Measurements from ENCODE around the gene HHEX. TPM values are rescaled to one million over a fixed set of nuclear protein-coding genes. Genes with fewer than 3 reads are reported as not detected.
"Not testable (repeated sequence)": the region's sequence is repeated elsewhere in the genome, so short reads cannot be mapped to it uniquely, and the experiment has no call there.

The HHEX gene
- total and polyA plus RNA-seq, 3 donors from 2014 or later, result 2.6 to 5.6 (median 4.0) TPM

- intact Hi-C loops (cut with DNase I; ENCODE audit: low total_unique reads), result no loop called here
- H3K9me3 ChIP-seq, result no peaks in the 10 kb centered on the region
- no peak overlapping the region for H3K4me3 ChIP-seq
- no peaks in the 10 kb centered on the region for H3K4me1 ChIP-seq
- 91 to 96% methylated on average over 3 of the region's 3 CpGs for WGBS, 2 donors
- no peaks in the 10 kb centered on the region for H3K36me3 ChIP-seq (ENCODE audit: low read depth, missing control alignments)
- no peak for DNase-seq
- H3K27ac ChIP-seq, result no peak overlapping the region
- no peak for TF ChIP-seq POLR2A (IDR thresholded peaks at IDR 0.05)
- TF ChIP-seq, protein P1, sequence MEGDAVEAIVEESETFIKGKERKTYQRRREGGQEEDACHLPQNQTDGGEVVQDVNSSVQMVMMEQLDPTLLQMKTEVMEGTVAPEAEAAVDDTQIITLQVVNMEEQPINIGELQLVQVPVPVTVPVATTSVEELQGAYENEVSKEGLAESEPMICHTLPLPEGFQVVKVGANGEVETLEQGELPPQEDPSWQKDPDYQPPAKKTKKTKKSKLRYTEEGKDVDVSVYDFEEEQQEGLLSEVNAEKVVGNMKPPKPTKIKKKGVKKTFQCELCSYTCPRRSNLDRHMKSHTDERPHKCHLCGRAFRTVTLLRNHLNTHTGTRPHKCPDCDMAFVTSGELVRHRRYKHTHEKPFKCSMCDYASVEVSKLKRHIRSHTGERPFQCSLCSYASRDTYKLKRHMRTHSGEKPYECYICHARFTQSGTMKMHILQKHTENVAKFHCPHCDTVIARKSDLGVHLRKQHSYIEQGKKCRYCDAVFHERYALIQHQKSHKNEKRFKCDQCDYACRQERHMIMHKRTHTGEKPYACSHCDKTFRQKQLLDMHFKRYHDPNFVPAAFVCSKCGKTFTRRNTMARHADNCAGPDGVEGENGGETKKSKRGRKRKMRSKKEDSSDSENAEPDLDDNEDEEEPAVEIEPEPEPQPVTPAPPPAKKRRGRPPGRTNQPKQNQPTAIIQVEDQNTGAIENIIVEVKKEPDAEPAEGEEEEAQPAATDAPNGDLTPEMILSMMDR (IDR thresholded peaks at IDR 0.05), result no peak
- no peaks in the 10 kb centered on the region for H3K27me3 ChIP-seq
Measured at GRCh38 chr10:92740762-92741161, 51.0 kb downstream of the HHEX start.

DNA sequence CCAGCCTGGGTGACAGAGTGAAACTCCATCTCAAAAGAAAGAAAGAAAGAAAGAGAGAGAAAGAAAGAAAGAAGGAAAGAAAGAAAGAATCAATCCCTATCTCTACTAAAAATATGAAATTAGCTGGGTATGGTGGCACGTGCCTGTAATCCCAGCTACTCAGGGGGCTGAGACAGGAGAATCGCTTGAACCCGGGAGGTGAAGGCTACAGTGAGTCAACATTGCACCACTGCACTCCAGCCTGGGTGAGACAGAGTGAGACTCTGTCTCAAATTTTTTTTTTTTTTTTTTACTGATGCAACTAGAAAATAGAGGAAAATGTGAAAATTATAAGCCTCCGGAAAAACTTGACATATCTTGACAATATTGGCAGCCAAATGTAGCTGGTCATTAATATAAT, 52.0 kb downstream of the HHEX start:
- H3K27ac ChIP-seq; H3K4me1 ChIP-seq; H3K36me3 ChIP-seq (ENCODE audit: low read depth, missing control alignments); H3K9me3 ChIP-seq; intact Hi-C loops (cut with DNase I; ENCODE audit: low total_unique reads); H3K27me3 ChIP-seq; DNase-seq; H3K4me3 ChIP-seq: not testable (repeated sequence)
- WGBS, 2 donors, result 93 to 98% methylated on average over 4 of the region's 4 CpGs

DNA sequence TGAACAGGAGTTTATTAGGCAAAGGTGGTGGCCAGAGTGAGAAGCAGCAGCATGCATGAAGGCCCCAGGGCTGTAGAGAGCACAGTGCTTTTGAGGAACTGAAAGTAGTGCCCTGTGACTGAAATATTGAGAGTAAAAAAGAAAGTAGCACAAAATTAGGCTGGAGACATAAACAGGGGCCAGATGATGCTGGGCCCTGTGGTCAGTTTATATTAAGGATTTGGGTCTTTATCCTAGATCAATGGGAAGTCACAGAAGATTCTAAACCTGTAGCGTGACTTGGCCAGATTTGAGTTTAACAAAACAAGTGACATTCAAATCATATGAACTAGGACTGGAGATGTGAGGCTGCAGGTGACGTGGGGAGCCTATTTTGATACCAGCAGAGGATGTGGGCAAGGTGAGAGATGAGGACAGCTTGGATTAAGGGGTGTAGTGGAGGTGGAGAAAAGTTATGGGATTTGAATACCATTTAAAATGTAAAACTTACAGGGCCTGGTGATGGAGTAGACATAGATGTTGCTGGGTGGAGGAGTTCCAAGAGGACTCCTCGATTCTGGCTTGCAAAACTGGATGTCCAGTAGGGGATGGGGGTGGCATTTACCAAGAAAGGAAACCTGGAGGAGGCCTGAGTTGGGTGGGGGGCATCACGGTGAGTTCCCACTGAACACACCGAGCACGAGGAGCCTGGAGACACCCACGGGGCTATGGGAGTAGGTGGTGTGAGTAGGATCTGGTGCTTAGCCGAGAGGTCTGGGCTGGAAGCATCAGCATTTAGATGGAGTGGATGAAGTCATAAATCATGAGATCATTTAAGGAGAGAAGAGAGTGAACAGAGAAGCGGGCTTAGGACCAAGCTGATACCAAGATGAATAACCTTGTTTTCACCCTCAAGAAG, 52.8 kb downstream of the HHEX start:
- 77 to 89% methylated on average over 9 of the region's 9 CpGs for WGBS, 2 donors
- H3K27me3 ChIP-seq, result no peaks in the 10 kb centered on the region
- H3K4me3 ChIP-seq, result no peak overlapping the region
- TF ChIP-seq POLR2A (IDR thresholded peaks at IDR 0.05), result no peak
- TF ChIP-seq, protein P1 (IDR thresholded peaks at IDR 0.05), result no peak
- H3K4me1 ChIP-seq, result no peaks in the 10 kb centered on the region
- no peaks in the 10 kb centered on the region for H3K9me3 ChIP-seq
- H3K27ac ChIP-seq, result no peak overlapping the region
- no peaks in the 10 kb centered on the region for H3K36me3 ChIP-seq (ENCODE audit: low read depth, missing control alignments)
- intact Hi-C loops (cut with DNase I; ENCODE audit: low total_unique reads), result no loop called here
- DNase-seq, result no peak

Small RNAs within 50 kb of the gene (small RNA-seq; reads per million reads assigned to genes)
- gene RF00019 (0 reads per million in 2 donors), gene RN7SL644P (0 reads per million in 2 donors)

Other genes starting within 250 kb of the HHEX start
- gene IDE, start 115.9 kb upstream of the HHEX start, total RNA-seq, result 10 to 100 TPM; 28.4 to 31.1 TPM
- gene IDE, start 115.9 kb upstream of the HHEX start, polyA plus RNA-seq (ENCODE audit: insufficient read depth, low read depth, low replicate concordance), result 78.2 TPM
- gene KIF11, start 96.8 kb upstream of the HHEX start, total RNA-seq, result 10 to 100 TPM; 11.5 to 14.6 TPM
- 13.6 TPM for gene KIF11, start 96.8 kb upstream of the HHEX start, polyA plus RNA-seq (ENCODE audit: insufficient read depth, low read depth, low replicate concordance)
- 10 to 100 TPM; 28.0 to 38.5 TPM for gene EXOC6, start 158.6 kb downstream of the HHEX start, total RNA-seq
- 13.3 TPM for gene EXOC6, start 158.6 kb downstream of the HHEX start, polyA plus RNA-seq (ENCODE audit: insufficient read depth, low read depth, low replicate concordance)

All from testis (tissue), 3 donors.